Coronary artery (tissue), 2 donors: ENCODE data around the gene THSD7B.

ENCODE experiments used
- DNase-seq: peaks from one replicate; pipeline ENCODE4 v3.0.0-alpha.2; 2017; ENCODE audit warnings: low spot score
- H3K27ac ChIP-seq, 2 donors: fragments of 200-600 bp; sonication (generic); one replicate each; pipeline ENCODE4 v1.5.1; 2016 to 2019
- H3K4me3 ChIP-seq: fragments of 200-600 bp; sonication (generic); 2 replicates; pipeline ENCODE4 v1.5.1; 2016; ENCODE audit warnings: mild to moderate bottlenecking, moderate library complexity
- CTCF ChIP-seq: fragments of 200-600 bp; sonication (generic); IDR thresholded peaks from one replicate; pipeline ENCODE4 v1.5.1; 2019; ENCODE audit warnings: antibody characterized with exemption

THSD7B gene

GRCh38 chr2:137449454-137449853, 684.1 kb downstream of the THSD7B start:
- DNase-seq = no peak
- Histone ChIP-seq H3K27ac (no peak overlapping the region), H3K4me3 (no peak overlapping the region)
- no peak for TF ChIP-seq CTCF

GRCh38 chr2:137454886-137455285, 689.5 kb downstream of the THSD7B start:
- Histone ChIP-seq H3K27ac (no peak overlapping the region), H3K4me3 (no peak overlapping the region)
- DNase-seq = no peak
- no peak for TF ChIP-seq CTCF

GRCh38 chr2:137467246-137467862, 702.0 kb downstream of the THSD7B start:
- no peak for TF ChIP-seq CTCF
- Histone ChIP-seq H3K4me3 (no peak overlapping the region), H3K27ac (no peak overlapping the region)
- no peak for DNase-seq

GRCh38 chr2:137493261-137493660, 727.9 kb downstream of the THSD7B start:
- no peak overlapping the region for H3K4me3 ChIP-seq
- DNase-seq = no peak
- TF ChIP-seq CTCF = no peak
- no peak overlapping the region for H3K27ac ChIP-seq

- no peak for DNase-seq
- no peak overlapping the region for H3K4me3 ChIP-seq
- TF ChIP-seq CTCF = no peak
- H3K27ac ChIP-seq = no peak overlapping the region
Observed at GRCh38 chr2:137500599-137500998, 735.3 kb downstream of the THSD7B start.

- no peak for DNase-seq
- TF ChIP-seq CTCF = no peak
- Histone ChIP-seq H3K27ac (no peak overlapping the region), H3K4me3 (no peak overlapping the region)
Observed at GRCh38 chr2:137507237-137507636, 741.9 kb downstream of the THSD7B start.

GRCh38 chr2:137508739-137509384, 743.5 kb downstream of the THSD7B start:
- DNase-seq = no peak
- Histone ChIP-seq H3K27ac (no peak overlapping the region), H3K4me3 (no peak overlapping the region)
- TF ChIP-seq CTCF = no peak
